NOMO-1 treated with DMSO at 0.1 percent for 48 hours (cell line): ENCODE results near the gene BCL6B.
"Not testable (repeated sequence)": the region's sequence is repeated elsewhere in the genome, so short reads cannot be mapped to it uniquely, and the experiment has no call there.

Source experiments
- DNase-seq: peaks from one replicate; lab custom pipeline; 2025; ENCODE audit not compliant: unreplicated experiment; lab: John Stamatoyannopoulos, UW

Gene BCL6B

GRCh38 chr17:7022781-7023571 lies at the start of gene BCL6B:
BCL6B (plus strand) TSS chr17:7023050; CDS start chr17:7023672, 622 bp downstream.
- DNase-seq: no peak

GRCh38 chr17:6979440-6979839 lies 43.4 kb upstream of the BCL6B start:
- not testable (repeated sequence) for DNase-seq

- DNase-seq: no peak
Measured at GRCh38 chr17:6981426-6981825, 41.4 kb upstream of the BCL6B start.

- DNase-seq: no peak
Measured at GRCh38 chr17:6985266-6985665, 37.6 kb upstream of the BCL6B start.

- DNase-seq: no peak
Measured at GRCh38 chr17:6986676-6987075, 36.2 kb upstream of the BCL6B start.

- DNase-seq: no peak
Measured at GRCh38 chr17:6989779-6990178, 33.1 kb upstream of the BCL6B start.

- not testable (repeated sequence) for DNase-seq
Measured at GRCh38 chr17:6993613-6994056, 29.2 kb upstream of the BCL6B start.

- DNase-seq: no peak
Measured at GRCh38 chr17:6994118-6994598, 28.7 kb upstream of the BCL6B start.

GRCh38 chr17:6994666-6995256 lies 28.1 kb upstream of the BCL6B start:
- no peak for DNase-seq

- no peak for DNase-seq
Measured at GRCh38 chr17:6995500-6996255, 27.2 kb upstream of the BCL6B start, which contains the start of gene ALOX12. ALOX12 (plus strand) TSS chr17:6996049; CDS start chr17:6996118, 69 bp downstream.

- DNase-seq: no peak
Measured at GRCh38 chr17:6996256-6997011, 26.4 kb upstream of the BCL6B start.

- DNase-seq: no peak
Measured at GRCh38 chr17:6997171-6997570, 25.7 kb upstream of the BCL6B start.

- no peak for DNase-seq
Measured at GRCh38 chr17:6998855-6999508, 23.9 kb upstream of the BCL6B start.

GRCh38 chr17:7001318-7001961 lies 21.4 kb upstream of the BCL6B start:
- peak; percentile 9 for DNase-seq

GRCh38 chr17:7002288-7003047 lies 20.4 kb upstream of the BCL6B start:
- no peak for DNase-seq

GRCh38 chr17:7003745-7004144 lies 19.1 kb upstream of the BCL6B start:
- DNase-seq: no peak

GRCh38 chr17:7004398-7005253 lies 18.2 kb upstream of the BCL6B start:
- DNase-seq: peak; percentile 83

GRCh38 chr17:7005716-7006115 lies 17.1 kb upstream of the BCL6B start:
- DNase-seq: no peak
